Measurements from ENCODE around the gene FBLN2.

The FBLN2 gene

DNA sequence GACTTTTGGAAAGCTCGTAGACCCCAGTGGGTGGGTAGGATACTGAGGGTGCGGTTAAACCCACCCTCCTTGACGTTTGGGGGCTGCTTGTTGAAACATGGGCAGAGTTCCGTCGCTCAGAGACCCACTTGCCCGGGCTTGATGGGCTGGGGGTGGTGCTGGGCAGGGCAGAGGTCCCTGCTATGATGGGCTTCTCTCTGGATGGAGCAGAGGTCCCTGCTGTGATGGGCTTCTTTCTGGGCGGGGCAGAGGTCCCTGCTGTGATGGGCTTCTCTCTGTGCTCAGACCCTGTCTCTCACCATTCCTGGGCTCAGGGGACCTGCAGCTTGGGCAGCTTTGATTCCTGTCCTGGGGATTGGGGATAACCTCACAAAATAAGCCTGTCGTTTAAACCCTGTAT lies 45.2 kb downstream of the FBLN2 start:
- H3K4me3 ChIP-seq (ENCODE audit: low read length) = no peak overlapping the region
- H3K27me3 ChIP-seq (replicated peaks; ENCODE audit: control insufficient read depth, insufficient read depth, low read length) = no peaks in the 10 kb centered on the region
- no peak for DNase-seq (ENCODE audit: low read depth)
- H3K4me1 ChIP-seq (ENCODE audit: control insufficient read depth, insufficient read depth, low read length) = peaks cover 48% of the 10 kb centered on the region
- H3K9me3 ChIP-seq (ENCODE audit: control insufficient read depth, low read length) = no peaks in the 10 kb centered on the region
- H3K9ac ChIP-seq (ENCODE audit: low read length) = peak overlapping the region; percentile 23
- peaks cover 53% of the 10 kb centered on the region for H3K36me3 ChIP-seq (ENCODE audit: control insufficient read depth, insufficient read depth, low read length, severe bottlenecking)

- H3K9ac ChIP-seq (ENCODE audit: low read length) = peak overlapping the region; percentile 23
Measured at GRCh38 chr3:13594991-13595421, 46.1 kb downstream of the FBLN2 start.

DNA sequence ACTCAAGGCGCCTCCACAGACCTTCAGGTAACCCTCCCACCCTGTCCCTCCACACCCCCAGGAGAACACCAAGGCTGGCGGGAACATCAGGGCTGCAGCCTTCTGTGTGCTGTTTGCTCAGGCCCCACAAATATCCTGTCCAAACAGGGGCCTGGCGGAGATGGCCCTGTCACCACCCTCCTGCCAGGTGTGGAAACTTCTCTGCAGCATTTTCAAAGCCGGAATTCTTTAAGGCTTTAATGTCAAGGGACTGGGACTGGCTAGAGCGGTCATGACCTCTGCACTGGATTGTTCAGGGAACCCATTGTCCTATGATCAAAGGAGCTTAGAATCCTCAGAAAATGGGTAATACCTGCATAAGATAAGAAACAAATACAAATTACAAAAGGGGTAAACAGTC lies 46.6 kb downstream of the FBLN2 start:
- Histone ChIP-seq H3K4me3 (ENCODE audit: low read length) (no peak overlapping the region), H3K27me3 (replicated peaks; ENCODE audit: control insufficient read depth, insufficient read depth, low read length) (no peaks in the 10 kb centered on the region), H3K9me3 (ENCODE audit: control insufficient read depth, low read length) (no peaks in the 10 kb centered on the region), H3K4me1 (ENCODE audit: control insufficient read depth, insufficient read depth, low read length) (peaks cover 49% of the 10 kb centered on the region), H3K9ac (ENCODE audit: low read length) (no peak overlapping the region), H3K36me3 (ENCODE audit: control insufficient read depth, insufficient read depth, low read length, severe bottlenecking) (peaks cover 41% of the 10 kb centered on the region)
- no peak for DNase-seq (ENCODE audit: low read depth)

More at GRCh38 chr3:13594991-13595421, 46.1 kb downstream of the FBLN2 start:
- DNase-seq (ENCODE audit: low read depth) = no peak
- Histone ChIP-seq H3K4me3 (ENCODE audit: low read length) (no peak overlapping the region), H3K36me3 (ENCODE audit: control insufficient read depth, insufficient read depth, low read length, severe bottlenecking) (peaks cover 45% of the 10 kb centered on the region), H3K27me3 (replicated peaks; ENCODE audit: control insufficient read depth, insufficient read depth, low read length) (no peaks in the 10 kb centered on the region), H3K4me1 (ENCODE audit: control insufficient read depth, insufficient read depth, low read length) (peaks cover 49% of the 10 kb centered on the region), H3K9me3 (ENCODE audit: control insufficient read depth, low read length) (no peaks in the 10 kb centered on the region)

DNA sequence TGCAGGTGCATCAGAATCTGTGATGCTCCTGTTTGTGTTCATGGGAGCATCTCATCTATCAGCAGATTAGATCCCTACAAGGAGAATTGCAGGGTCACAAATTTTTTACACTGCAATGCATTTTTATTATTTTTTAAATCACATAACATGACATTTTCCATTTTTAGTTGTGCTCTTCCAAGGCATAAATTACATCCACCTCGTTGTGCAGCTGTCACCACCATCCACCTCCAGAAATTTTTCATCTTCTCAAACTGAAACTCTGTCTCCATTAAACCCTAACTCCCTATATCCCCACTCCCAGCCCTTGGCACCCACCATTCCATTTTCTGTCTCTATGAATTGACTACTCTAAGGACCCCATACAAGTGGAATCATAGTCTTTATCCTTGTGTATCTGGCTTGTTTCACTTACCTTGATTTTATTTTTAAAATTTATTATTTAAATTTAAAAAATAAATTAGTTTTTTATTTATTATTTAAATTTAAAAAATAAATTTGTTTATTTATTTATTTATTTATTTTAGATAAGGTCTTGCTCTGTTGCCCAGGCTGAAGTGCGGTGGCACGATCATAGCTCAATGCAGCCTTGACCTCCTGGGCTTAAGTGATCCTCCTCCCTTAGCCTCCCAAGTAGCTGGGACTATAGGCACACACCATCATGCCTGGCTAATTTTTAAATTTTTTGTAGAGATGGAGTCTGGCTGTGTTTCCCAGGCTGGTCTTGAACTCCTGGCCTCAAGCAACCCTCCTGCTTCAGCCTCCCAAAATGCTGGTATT lies 47.7 kb downstream of the FBLN2 start:
- Histone ChIP-seq H3K9ac (ENCODE audit: low read length) (no peak overlapping the region), H3K27me3 (replicated peaks; ENCODE audit: control insufficient read depth, insufficient read depth, low read length) (no peaks in the 10 kb centered on the region), H3K4me1 (ENCODE audit: control insufficient read depth, insufficient read depth, low read length) (peaks cover 39% of the 10 kb centered on the region), H3K4me3 (ENCODE audit: low read length) (no peak overlapping the region), H3K9me3 (ENCODE audit: control insufficient read depth, low read length) (no peaks in the 10 kb centered on the region), H3K36me3 (ENCODE audit: control insufficient read depth, insufficient read depth, low read length, severe bottlenecking) (peaks cover 32% of the 10 kb centered on the region)
- no peak for DNase-seq (ENCODE audit: low read depth)

GRCh38 chr3:13597661-13598060 lies 48.7 kb downstream of the FBLN2 start:
- Histone ChIP-seq H3K27me3 (replicated peaks; ENCODE audit: control insufficient read depth, insufficient read depth, low read length) (no peaks in the 10 kb centered on the region), H3K4me3 (ENCODE audit: low read length) (no peak overlapping the region), H3K9me3 (ENCODE audit: control insufficient read depth, low read length) (no peaks in the 10 kb centered on the region), H3K4me1 (ENCODE audit: control insufficient read depth, insufficient read depth, low read length) (peaks cover 35% of the 10 kb centered on the region), H3K9ac (ENCODE audit: low read length) (no peak overlapping the region), H3K36me3 (ENCODE audit: control insufficient read depth, insufficient read depth, low read length, severe bottlenecking) (peaks cover 32% of the 10 kb centered on the region)
- no peak for DNase-seq (ENCODE audit: low read depth)

DNA sequence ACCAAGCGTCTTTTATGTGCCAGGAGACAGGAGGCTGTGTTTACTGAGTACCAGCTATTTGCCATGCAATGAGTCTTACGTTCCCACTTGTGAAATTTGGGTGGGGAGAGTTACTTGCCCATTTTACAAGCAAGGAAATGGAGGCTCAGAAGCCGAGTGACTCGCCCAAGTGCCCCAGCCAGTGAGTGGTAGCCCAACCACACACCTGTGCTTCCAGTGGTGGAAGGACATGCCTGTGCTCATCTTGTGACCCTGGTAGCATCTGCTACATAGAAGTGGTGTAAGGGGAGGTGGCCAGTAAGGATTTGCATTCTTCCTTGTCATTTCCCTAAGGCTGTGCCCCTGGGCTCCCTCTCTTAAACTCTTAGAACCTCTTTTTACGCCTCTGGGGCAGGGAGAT lies 49.3 kb downstream of the FBLN2 start:
- Histone ChIP-seq H3K27me3 (replicated peaks; ENCODE audit: control insufficient read depth, insufficient read depth, low read length) (no peaks in the 10 kb centered on the region), H3K36me3 (ENCODE audit: control insufficient read depth, insufficient read depth, low read length, severe bottlenecking) (peaks cover 26% of the 10 kb centered on the region), H3K9ac (ENCODE audit: low read length) (no peak overlapping the region), H3K4me3 (ENCODE audit: low read length) (no peak overlapping the region), H3K4me1 (ENCODE audit: control insufficient read depth, insufficient read depth, low read length) (peaks cover 31% of the 10 kb centered on the region), H3K9me3 (ENCODE audit: control insufficient read depth, low read length) (no peaks in the 10 kb centered on the region)
- no peak for DNase-seq (ENCODE audit: low read depth)

GRCh38 chr3:13598926-13599886 lies 50.3 kb downstream of the FBLN2 start:
- peaks cover 28% of the 10 kb centered on the region for H3K4me1 ChIP-seq (ENCODE audit: control insufficient read depth, insufficient read depth, low read length)
- no peak overlapping the region for H3K9ac ChIP-seq (ENCODE audit: low read length)
- no peak overlapping the region for H3K4me3 ChIP-seq (ENCODE audit: low read length)

DNA sequence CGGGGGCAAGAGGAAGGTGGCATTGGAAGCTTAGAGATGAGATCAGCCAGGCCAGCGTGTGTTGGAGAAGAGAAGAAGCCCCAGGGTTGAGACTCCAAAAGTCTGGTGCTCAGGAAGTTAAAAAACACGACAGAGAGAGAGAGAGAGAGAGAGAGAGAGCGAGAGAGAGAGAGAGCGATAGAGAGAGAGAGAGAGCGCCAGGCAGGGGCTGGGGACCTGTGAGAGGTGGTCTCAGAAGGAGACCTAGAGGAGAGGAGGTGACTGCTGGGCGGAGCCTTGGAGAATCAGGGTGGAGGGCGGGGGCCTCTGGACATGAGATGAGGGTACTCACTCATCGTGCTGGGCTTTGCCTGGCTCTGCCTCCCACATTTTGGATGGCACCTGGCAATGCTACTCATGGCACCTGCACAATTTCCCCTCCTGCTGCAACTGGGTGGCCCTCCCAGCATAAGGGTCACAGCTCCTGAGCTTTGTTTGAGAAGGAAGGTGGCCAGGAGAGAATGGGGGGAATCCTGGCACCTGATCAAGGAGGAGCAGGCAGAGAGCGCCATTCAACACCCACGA lies 51.0 kb downstream of the FBLN2 start:
- peaks cover 23% of the 10 kb centered on the region for H3K4me1 ChIP-seq (ENCODE audit: control insufficient read depth, insufficient read depth, low read length)
- no peak overlapping the region for H3K4me3 ChIP-seq (ENCODE audit: low read length)
- H3K9ac ChIP-seq (ENCODE audit: low read length) = no peak overlapping the region
- H3K36me3 ChIP-seq (ENCODE audit: control insufficient read depth, insufficient read depth, low read length, severe bottlenecking) = peaks cover 24% of the 10 kb centered on the region
- DNase-seq (ENCODE audit: low read depth) = no peak
- H3K9me3 ChIP-seq (ENCODE audit: control insufficient read depth, low read length) = no peaks in the 10 kb centered on the region
- no peaks in the 10 kb centered on the region for H3K27me3 ChIP-seq (replicated peaks; ENCODE audit: control insufficient read depth, insufficient read depth, low read length)

More at GRCh38 chr3:13598926-13599886, 50.3 kb downstream of the FBLN2 start:
- Histone ChIP-seq H3K36me3 (ENCODE audit: control insufficient read depth, insufficient read depth, low read length, severe bottlenecking) (peaks cover 22% of the 10 kb centered on the region), H3K27me3 (replicated peaks; ENCODE audit: control insufficient read depth, insufficient read depth, low read length) (no peaks in the 10 kb centered on the region), H3K9me3 (ENCODE audit: control insufficient read depth, low read length) (no peaks in the 10 kb centered on the region)
- peak; percentile 9 for DNase-seq (ENCODE audit: low read depth)

- H3K4me1 ChIP-seq (ENCODE audit: control insufficient read depth, insufficient read depth, low read length) = peaks cover 23% of the 10 kb centered on the region
- DNase-seq (ENCODE audit: low read depth) = peak; percentile 53
- no peak overlapping the region for H3K4me3 ChIP-seq (ENCODE audit: low read length)
- H3K27me3 ChIP-seq (replicated peaks; ENCODE audit: control insufficient read depth, insufficient read depth, low read length) = no peaks in the 10 kb centered on the region
- H3K9me3 ChIP-seq (ENCODE audit: control insufficient read depth, low read length) = no peaks in the 10 kb centered on the region
- no peak overlapping the region for H3K9ac ChIP-seq (ENCODE audit: low read length)
- peaks cover 26% of the 10 kb centered on the region for H3K36me3 ChIP-seq (ENCODE audit: control insufficient read depth, insufficient read depth, low read length, severe bottlenecking)
Measured at GRCh38 chr3:13600950-13601691, 52.2 kb downstream of the FBLN2 start.

DNA sequence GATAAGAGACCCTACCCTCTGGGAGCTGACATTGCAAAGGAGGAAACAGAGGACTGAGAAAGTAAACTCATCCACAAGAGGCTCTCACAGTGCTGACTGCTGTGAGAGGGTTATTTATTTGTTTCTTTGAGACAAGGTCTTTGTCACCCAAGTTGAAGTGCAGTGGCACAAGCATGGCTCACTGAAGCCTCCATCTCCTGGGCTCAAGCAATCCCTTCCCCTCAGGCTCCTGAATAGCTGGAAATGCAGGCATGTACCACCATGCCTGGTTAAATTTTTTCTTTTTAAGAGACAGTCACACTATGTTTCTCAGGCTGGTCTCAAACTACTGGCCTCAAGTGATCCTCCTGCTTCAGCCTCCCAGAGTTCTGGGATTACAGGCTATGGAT lies 52.8 kb downstream of the FBLN2 start:
- Histone ChIP-seq H3K4me1 (ENCODE audit: control insufficient read depth, insufficient read depth, low read length) (peaks cover 23% of the 10 kb centered on the region), H3K27me3 (replicated peaks; ENCODE audit: control insufficient read depth, insufficient read depth, low read length) (no peaks in the 10 kb centered on the region), H3K9ac (ENCODE audit: low read length) (no peak overlapping the region), H3K36me3 (ENCODE audit: control insufficient read depth, insufficient read depth, low read length, severe bottlenecking) (peaks cover 23% of the 10 kb centered on the region), H3K9me3 (ENCODE audit: control insufficient read depth, low read length) (no peaks in the 10 kb centered on the region), H3K4me3 (ENCODE audit: low read length) (no peak overlapping the region)
- DNase-seq (ENCODE audit: low read depth) = no peak

Data from adipocyte (in vitro differentiated cells).